ENCODE data around the gene GPR18. TPM values are rescaled to one million over a fixed set of nuclear protein-coding genes. Genes with fewer than 3 reads are reported as not detected.

Gene GPR18, protein sequence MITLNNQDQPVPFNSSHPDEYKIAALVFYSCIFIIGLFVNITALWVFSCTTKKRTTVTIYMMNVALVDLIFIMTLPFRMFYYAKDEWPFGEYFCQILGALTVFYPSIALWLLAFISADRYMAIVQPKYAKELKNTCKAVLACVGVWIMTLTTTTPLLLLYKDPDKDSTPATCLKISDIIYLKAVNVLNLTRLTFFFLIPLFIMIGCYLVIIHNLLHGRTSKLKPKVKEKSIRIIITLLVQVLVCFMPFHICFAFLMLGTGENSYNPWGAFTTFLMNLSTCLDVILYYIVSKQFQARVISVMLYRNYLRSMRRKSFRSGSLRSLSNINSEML
- polyA plus RNA-seq (2013, experiment 1 of 2): not detected
- not detected for polyA plus RNA-seq (2013, experiment 2 of 2)

DNA sequence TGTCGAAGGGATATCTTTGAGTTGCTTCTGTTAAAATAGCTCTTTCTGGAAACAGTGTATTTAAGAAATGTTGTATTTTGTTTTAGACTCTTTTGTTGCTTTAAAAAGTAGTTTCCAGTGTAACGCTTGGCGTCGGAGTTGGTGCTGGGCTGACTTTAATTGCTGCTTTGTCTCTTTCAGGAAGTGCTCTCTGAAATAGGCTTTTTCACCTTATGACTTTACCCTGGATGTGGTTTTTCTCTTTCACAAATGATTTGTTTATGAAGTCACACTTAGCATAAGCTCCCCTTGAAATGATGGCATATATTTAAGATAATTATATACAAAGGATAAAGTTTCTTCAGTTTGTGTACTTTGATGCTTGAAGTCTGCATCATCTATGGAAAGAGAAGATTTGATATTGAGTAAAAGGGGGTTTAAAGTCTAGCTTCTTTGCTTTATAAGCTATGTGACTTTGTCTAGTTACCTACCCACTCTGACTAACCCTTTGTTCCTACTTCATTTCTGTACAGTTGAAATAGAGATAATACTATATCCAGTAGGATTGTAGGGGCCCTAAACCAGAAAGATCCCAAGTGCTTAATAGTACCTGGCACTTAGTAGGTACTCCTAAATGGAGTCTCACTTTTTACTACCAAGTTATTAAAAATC lies at the start of gene GPR18:
Gene GPR18 (minus strand): TSS at position 170 of the 651 bp plus-strand sequence. CDS start 2,507 bp downstream, outside the sequence.
- no peaks in the 10 kb centered on the region for H3K9me3 ChIP-seq (replicated peaks in 1 of 2; ENCODE audit: control insufficient read depth in 2 of 2, insufficient read depth in 1 of 2, low read depth in 1 of 2, low read length in 2 of 2)
- no peak within 1 kb of the TSS for H3K23ac ChIP-seq (ENCODE audit: low read depth, low read length, poor library complexity)
- no peak within 1 kb of the TSS for H3K14ac ChIP-seq (ENCODE audit: low read length)
- no peaks in the 10 kb centered on the region for H3K27me3 ChIP-seq (ENCODE audit: control insufficient read depth in 3 of 3, insufficient read depth in 3 of 3, low read depth in 1 of 3, low read length in 3 of 3)
- no CpG with 5 or more reads among the region's 4 CpGs for WGBS, 2 donors (ENCODE audit: extremely low coverage in 2 of 2, insufficient read length in 2 of 2, insufficient replicate concordance in 1 of 2)
- no peak within 1 kb of the TSS for H3K9ac ChIP-seq (ENCODE audit: low read depth, low read length, poor library complexity)
- no peak within 1 kb of the TSS for H2BK5ac ChIP-seq (ENCODE audit: low read length)
- H3K18ac ChIP-seq (ENCODE audit: low read length): no peak within 1 kb of the TSS
- no peak within 1 kb of the TSS for H4K91ac ChIP-seq (ENCODE audit: low read depth, low read length, poor library complexity)
- H3K27ac ChIP-seq (replicated peaks; ENCODE audit: low read length): no peak within 1 kb of the TSS
- H3K79me1 ChIP-seq (ENCODE audit: low read depth, low read length): no peaks in the 10 kb centered on the region
- no peak within 1 kb of the TSS for H3K4me3 ChIP-seq (ENCODE audit: low read length in 2 of 2)
- no peak within 1 kb of the TSS for H3K4ac ChIP-seq (ENCODE audit: low read length)
- peaks cover 7 to 24% of the 10 kb centered on the region in 2 donors for H3K36me3 ChIP-seq (replicated peaks in 1 of 2; ENCODE audit: control insufficient read depth in 2 of 2, insufficient read depth in 2 of 2, low read length in 2 of 2)
- no peak within 1 kb of the TSS for H2AFZ ChIP-seq (ENCODE audit: low read length)
- H2AK5ac ChIP-seq (ENCODE audit: low read depth, low read length): no peak within 1 kb of the TSS
- no peak within 1 kb of the TSS for H2BK15ac ChIP-seq (ENCODE audit: low read length)
- no peak within 1 kb of the TSS for H2BK12ac ChIP-seq (ENCODE audit: low read length)
- no peak within 1 kb of the TSS for H4K8ac ChIP-seq (ENCODE audit: low read depth, low read length)
- no peak within 1 kb of the TSS for H2BK120ac ChIP-seq (ENCODE audit: low read depth, low read length)
- peaks cover 0 to 9% of the 10 kb centered on the region in 2 donors for H3K4me1 ChIP-seq (ENCODE audit: control insufficient read depth in 2 of 2, insufficient read depth in 1 of 2, low read depth in 1 of 2, low read length in 2 of 2)
- no peak for DNase-seq (ENCODE audit: low spot score)
- H3K4me2 ChIP-seq (ENCODE audit: insufficient read depth, low read length, poor library complexity, severe bottlenecking): no peak within 1 kb of the TSS

GRCh38 chr13:99307648-99308339 lies 49.6 kb upstream of the GPR18 start:
- Histone ChIP-seq H3K4me2 (ENCODE audit: insufficient read depth, low read length, poor library complexity, severe bottlenecking) (no peak overlapping the region), H2BK15ac (ENCODE audit: low read length) (no peak overlapping the region), H3K27me3 (ENCODE audit: control insufficient read depth in 3 of 3, insufficient read depth in 3 of 3, low read depth in 1 of 3, low read length in 3 of 3) (no peaks in the 10 kb centered on the region), H4K8ac (ENCODE audit: low read depth, low read length) (no peak overlapping the region), H4K91ac (ENCODE audit: low read depth, low read length, poor library complexity) (no peak overlapping the region), H3K18ac (ENCODE audit: low read length) (no peak overlapping the region), H3K4me1 (ENCODE audit: control insufficient read depth in 2 of 2, insufficient read depth in 1 of 2, low read depth in 1 of 2, low read length in 2 of 2) (peaks cover 8 to 20% of the 10 kb centered on the region in 2 donors), H3K4ac (ENCODE audit: low read length) (no peak overlapping the region), H3K79me1 (ENCODE audit: low read depth, low read length) (peaks cover 1% of the 10 kb centered on the region), H3K36me3 (replicated peaks in 1 of 2; ENCODE audit: control insufficient read depth in 2 of 2, insufficient read depth in 2 of 2, low read length in 2 of 2) (peaks cover 4 to 6% of the 10 kb centered on the region in 2 donors), H2AK5ac (ENCODE audit: low read depth, low read length) (no peak overlapping the region), H3K9ac (ENCODE audit: low read depth, low read length, poor library complexity) (no peak overlapping the region), H2BK12ac (ENCODE audit: low read length) (no peak overlapping the region), H2AFZ (ENCODE audit: low read length) (no peak overlapping the region), H3K14ac (ENCODE audit: low read length) (no peak overlapping the region), H2BK120ac (ENCODE audit: low read depth, low read length) (no peak overlapping the region), H3K9me3 (replicated peaks in 1 of 2; ENCODE audit: control insufficient read depth in 2 of 2, insufficient read depth in 1 of 2, low read depth in 1 of 2, low read length in 2 of 2) (peaks cover 3% of the 10 kb centered on the region in 2 donors), H2BK5ac (ENCODE audit: low read length) (no peak overlapping the region), H3K23ac (ENCODE audit: low read depth, low read length, poor library complexity) (no peak overlapping the region), H3K27ac (replicated peaks; ENCODE audit: low read length) (no peak overlapping the region), H3K4me3 (ENCODE audit: low read length in 2 of 2) (no peak overlapping the region)
- no CpG with 5 or more reads among the region's 6 CpGs for WGBS, 2 donors (ENCODE audit: extremely low coverage in 2 of 2, insufficient read length in 2 of 2, insufficient replicate concordance in 1 of 2)
- no peak for DNase-seq (ENCODE audit: low spot score)

DNA sequence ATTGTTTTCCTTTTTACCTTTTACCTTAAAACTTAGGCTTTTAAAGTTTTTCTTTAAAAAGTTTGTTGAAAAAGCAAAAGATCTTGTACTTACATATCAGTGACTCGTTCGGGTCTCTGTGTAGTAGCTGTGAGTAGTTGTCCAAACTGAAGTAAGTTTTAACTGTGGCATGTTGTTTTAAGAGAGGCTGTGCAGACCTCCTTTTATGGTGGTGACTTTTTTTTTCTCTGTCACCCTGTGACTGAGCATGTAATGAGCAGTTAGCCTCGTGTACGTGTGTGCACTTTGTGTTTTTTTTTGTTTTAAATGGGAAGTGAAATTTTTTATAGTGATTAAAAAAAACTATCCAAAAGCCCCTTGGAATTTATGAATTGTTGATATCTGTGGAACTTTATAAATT lies 49.1 kb upstream of the GPR18 start, which contains the start of gene GPR183:
Gene GPR183 (minus strand): TSS at position 153 of the 400 bp plus-strand sequence. CDS start 11,254 bp downstream, outside the sequence.
- no peak within 1 kb of the TSS for H4K8ac ChIP-seq (ENCODE audit: low read depth, low read length)
- H3K79me1 ChIP-seq (ENCODE audit: low read depth, low read length): peaks cover 1% of the 10 kb centered on the region
- no peak within 1 kb of the TSS for H3K9ac ChIP-seq (ENCODE audit: low read depth, low read length, poor library complexity)
- no peak within 1 kb of the TSS for H4K91ac ChIP-seq (ENCODE audit: low read depth, low read length, poor library complexity)
- H3K27me3 ChIP-seq (ENCODE audit: control insufficient read depth in 3 of 3, insufficient read depth in 3 of 3, low read depth in 1 of 3, low read length in 3 of 3): no peaks in the 10 kb centered on the region
- H3K36me3 ChIP-seq (replicated peaks in 1 of 2; ENCODE audit: control insufficient read depth in 2 of 2, insufficient read depth in 2 of 2, low read length in 2 of 2): peaks cover 4 to 6% of the 10 kb centered on the region in 2 donors
- H3K4me3 ChIP-seq (ENCODE audit: low read length in 2 of 2): no peak within 1 kb of the TSS
- H3K9me3 ChIP-seq (replicated peaks in 1 of 2; ENCODE audit: control insufficient read depth in 2 of 2, insufficient read depth in 1 of 2, low read depth in 1 of 2, low read length in 2 of 2): peaks cover 3% of the 10 kb centered on the region in 2 donors
- H2AFZ ChIP-seq (ENCODE audit: low read length): no peak within 1 kb of the TSS
- H3K14ac ChIP-seq (ENCODE audit: low read length): no peak within 1 kb of the TSS
- no peak within 1 kb of the TSS for H2BK12ac ChIP-seq (ENCODE audit: low read length)
- no peak within 1 kb of the TSS for H3K18ac ChIP-seq (ENCODE audit: low read length)
- no peak within 1 kb of the TSS for H2BK120ac ChIP-seq (ENCODE audit: low read depth, low read length)
- no peak within 1 kb of the TSS for H2BK5ac ChIP-seq (ENCODE audit: low read length)
- no peak within 1 kb of the TSS for H3K4me2 ChIP-seq (ENCODE audit: insufficient read depth, low read length, poor library complexity, severe bottlenecking)
- WGBS, 2 donors (ENCODE audit: extremely low coverage in 2 of 2, insufficient read length in 2 of 2, insufficient replicate concordance in 1 of 2): no CpG with 5 or more reads among the region's 4 CpGs
- H2BK15ac ChIP-seq (ENCODE audit: low read length): no peak within 1 kb of the TSS
- no peak within 1 kb of the TSS for H3K27ac ChIP-seq (replicated peaks; ENCODE audit: low read length)
- no peak within 1 kb of the TSS for H3K4ac ChIP-seq (ENCODE audit: low read length)
- H3K23ac ChIP-seq (ENCODE audit: low read depth, low read length, poor library complexity): no peak within 1 kb of the TSS
- peaks cover 4 to 16% of the 10 kb centered on the region in 2 donors for H3K4me1 ChIP-seq (ENCODE audit: control insufficient read depth in 2 of 2, insufficient read depth in 1 of 2, low read depth in 1 of 2, low read length in 2 of 2)
- DNase-seq (ENCODE audit: low spot score): no peak
- H2AK5ac ChIP-seq (ENCODE audit: low read depth, low read length): no peak within 1 kb of the TSS

All from neuronal stem cell (in vitro differentiated cells).